IPS-18c (cell line): ENCODE results near the gene SSMEM1.
"Not testable (repeated sequence)": the region's sequence is repeated elsewhere in the genome, so short reads cannot be mapped to it uniquely, and the experiment has no call there.

Experiments used
- H3K4me3 ChIP-seq: 2 replicates; pipeline ENCODE4 v1.7.0; 2013; ENCODE audit warnings: low read depth, mild to moderate bottlenecking, low read length, moderate library complexity; ENCODE audit not compliant: insufficient read depth
- H3K9me3 ChIP-seq: one replicate; pipeline ENCODE4 v1.6.1; 2013; ENCODE audit warnings: mild to moderate bottlenecking, low read length, moderate library complexity; ENCODE audit not compliant: control insufficient read depth, insufficient read depth

SSMEM1 gene, protein sequence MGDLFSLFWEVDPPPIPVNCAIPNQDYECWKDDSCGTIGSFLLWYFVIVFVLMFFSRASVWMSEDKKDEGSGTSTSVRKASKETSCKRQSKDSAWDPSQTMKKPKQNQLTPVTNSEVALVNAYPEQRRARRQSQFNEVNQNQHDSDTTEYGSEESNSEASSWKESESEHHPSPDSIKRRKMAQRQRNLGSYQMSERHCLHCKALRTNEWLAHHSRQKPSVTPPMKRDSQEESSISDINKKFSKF

DNA sequence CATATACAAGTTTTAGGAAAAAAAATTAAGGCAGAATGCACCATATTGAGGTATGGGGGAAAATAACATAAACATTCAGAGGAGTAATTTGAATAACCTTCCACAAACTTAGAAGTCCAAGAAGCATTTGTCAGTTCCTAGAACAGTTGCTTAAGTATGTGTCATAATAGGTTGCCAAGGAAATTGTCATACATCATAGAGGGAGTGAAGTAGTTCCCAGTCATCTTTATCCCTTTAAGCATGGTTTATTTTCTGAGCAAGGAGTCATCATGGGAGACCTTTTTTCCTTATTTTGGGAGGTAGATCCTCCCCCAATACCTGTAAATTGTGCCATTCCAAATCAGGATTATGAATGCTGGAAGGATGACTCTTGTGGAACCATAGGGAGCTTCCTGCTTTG lies at the start of gene SSMEM1:
Gene SSMEM1 (plus strand): TSS at position 219 of the 400 bp plus-strand sequence. CDS start 51 bp downstream, at position 270.
- no peak within 1 kb of the TSS for H3K4me3 ChIP-seq
- no peaks in the 10 kb centered on the region for H3K9me3 ChIP-seq

DNA sequence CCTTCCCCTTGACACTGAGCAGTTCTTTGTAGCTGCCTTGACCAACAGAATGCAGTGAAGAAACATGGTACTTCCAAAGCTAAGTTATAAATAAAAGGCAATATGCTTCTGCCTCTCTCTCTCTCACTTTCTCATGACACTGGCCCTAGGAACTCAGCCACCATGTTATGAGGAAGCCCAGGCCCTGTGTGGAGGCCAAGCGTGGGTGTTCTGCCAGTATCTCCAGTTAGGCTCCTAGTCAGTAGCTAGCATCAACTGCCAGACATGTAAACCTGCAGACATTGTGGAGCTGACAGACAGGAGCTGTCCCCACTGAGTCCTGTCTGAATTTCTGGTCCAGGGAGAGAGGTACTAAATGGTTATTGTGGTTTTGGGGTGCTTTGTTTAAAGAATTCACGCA lies 47.6 kb upstream of the SSMEM1 start:
- Histone ChIP-seq H3K9me3 (no peaks in the 10 kb centered on the region), H3K4me3 (no peak overlapping the region)

DNA sequence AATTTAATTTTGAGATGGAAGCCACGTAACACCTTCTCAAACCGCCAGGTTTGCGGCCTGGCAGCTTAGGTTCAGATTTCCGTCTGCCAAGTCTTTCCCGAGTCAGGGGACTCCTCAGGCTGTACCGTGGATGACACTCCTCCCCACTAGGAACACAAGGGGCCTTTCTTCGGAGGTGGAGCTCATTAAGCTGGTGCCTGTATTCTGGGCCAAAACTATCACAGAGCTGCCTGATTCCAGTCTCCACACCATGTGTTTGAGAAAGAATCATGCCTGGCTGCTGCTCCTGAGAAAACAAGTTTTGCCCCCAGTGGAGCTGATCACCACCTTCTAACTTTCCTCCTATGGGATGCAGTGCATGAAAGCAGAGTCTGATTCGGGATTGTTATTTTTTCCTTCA lies 47.2 kb upstream of the SSMEM1 start:
- H3K9me3 ChIP-seq = no peaks in the 10 kb centered on the region
- H3K4me3 ChIP-seq = no peak overlapping the region

DNA sequence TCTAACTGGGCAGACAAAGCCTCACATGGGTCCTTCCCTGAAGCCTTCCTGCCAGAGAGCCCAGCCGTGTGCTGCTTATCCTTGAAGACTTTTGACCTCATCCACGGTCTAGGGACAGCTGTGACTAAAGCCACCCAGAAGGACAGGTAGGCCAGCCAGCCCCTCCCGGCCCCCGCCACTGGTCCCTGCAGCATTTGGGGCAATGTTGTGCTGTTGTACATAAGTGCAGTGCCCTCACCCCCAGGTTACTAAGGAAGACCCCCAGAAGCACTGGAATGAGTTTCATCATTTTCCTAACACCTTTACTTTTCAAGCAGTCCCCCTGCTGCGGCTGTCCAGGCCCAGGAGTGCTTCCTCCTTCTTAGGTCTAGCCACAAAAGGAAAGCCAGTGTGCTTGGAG lies 45.5 kb upstream of the SSMEM1 start:
- H3K9me3 ChIP-seq = no peaks in the 10 kb centered on the region
- no peak overlapping the region for H3K4me3 ChIP-seq

DNA sequence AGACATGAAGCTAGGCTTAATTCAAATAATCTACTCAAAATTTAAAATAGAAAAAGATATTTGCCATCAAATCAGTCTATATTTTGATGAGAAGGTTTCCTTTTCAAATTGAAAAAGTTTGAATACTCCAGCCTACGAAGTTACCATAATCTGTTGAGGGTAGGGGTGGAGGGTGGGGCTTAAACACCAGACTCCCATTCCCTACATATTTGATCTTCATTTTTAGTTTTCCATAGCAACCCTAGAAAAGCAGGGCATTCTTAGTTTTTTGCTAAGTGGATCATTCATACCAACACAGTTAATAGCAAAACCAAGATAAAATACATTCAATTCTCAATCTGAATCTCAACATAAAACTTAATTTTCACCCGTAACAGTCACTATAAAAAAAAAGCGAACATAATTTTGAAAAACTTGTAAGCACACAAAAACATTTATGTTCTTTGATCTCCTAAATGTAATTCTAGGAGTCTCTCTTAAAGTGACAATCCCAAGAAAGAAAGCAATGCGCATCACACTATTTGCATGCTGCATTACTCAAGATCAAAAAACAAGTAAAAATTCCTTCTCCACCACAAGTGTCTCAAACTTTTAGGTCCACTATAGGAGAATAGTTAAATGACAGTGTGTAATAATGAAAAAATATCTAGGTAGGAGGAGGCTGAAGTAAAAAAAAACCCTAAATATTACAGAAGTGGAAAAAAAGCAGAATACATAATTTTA lies 33.3 kb upstream of the SSMEM1 start:
- Histone ChIP-seq H3K9me3 (no peaks in the 10 kb centered on the region), H3K4me3 (no peak overlapping the region)

DNA sequence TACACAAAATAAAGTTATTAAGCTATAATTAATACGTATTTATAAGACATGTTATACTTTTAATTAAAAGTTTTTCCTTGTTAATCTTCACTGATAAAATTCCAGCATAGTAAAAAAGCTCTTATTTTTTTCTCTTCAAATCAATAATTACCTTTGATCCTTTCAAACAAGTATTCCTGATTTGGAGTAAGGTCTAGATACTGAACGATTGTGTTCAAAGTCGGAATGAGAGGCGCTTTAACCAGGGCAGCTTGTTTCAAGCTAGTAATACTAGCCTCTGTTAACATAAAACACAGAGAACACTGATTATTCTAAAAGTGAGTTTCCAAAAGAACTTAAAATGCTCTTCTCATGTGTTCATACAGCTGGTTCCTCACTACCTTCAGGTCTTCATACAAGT lies 29.4 kb upstream of the SSMEM1 start:
- Histone ChIP-seq H3K9me3 (no peaks in the 10 kb centered on the region), H3K4me3 (no peak overlapping the region)

DNA sequence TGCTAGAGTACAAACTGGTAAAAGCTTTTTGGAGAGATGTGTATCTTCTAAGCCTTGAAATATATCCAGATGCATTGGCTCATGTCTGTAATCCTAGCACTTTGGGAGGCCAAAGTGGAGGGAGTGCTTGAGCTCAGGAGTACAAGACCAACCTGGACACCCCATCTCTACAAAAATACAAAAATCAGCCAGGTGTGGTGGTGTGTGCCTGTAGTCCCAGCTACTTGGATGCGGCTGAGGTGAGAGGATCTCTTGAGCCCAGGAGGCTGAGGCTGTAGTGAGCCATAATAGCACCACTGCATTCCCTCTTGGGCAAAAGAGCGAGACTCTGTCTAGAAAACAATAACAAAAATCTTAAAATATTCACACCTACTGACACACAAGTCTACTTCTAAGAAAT lies 28.0 kb upstream of the SSMEM1 start:
- H3K9me3 ChIP-seq = no peaks in the 10 kb centered on the region
- H3K4me3 ChIP-seq = no peak overlapping the region

DNA sequence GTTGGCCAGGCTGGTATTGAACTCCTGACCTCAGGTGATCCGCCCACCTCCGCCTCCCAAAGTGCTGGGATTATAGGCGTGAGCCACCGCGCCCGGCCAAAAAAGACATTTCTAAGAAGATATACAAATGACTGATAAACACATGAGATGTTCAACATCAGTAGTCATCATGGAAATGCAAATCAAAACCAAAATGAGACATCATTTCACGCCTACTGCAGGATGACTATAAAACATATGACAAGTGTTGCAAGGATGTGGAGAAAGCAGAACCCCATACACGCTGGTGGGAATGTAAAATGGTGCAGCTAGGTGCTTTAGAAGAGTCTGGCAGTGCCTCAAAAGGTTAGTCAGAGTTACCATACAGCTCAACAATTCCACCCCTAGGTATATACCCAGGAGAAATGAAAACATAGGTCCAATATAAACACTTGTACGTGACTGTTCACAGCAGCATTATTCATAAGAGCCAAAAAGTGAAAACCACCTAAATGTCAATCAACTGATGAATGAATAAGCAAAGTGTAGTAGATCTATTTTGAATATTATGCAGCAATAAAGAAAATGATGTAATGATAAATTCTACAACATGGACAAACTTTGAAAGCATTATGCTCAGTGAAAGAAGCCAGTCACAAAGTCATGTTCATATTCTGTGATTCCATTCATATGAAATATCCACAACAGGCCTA lies 26.9 kb upstream of the SSMEM1 start:
- Histone ChIP-seq H3K4me3 (no peak overlapping the region), H3K9me3 (no peaks in the 10 kb centered on the region)

DNA sequence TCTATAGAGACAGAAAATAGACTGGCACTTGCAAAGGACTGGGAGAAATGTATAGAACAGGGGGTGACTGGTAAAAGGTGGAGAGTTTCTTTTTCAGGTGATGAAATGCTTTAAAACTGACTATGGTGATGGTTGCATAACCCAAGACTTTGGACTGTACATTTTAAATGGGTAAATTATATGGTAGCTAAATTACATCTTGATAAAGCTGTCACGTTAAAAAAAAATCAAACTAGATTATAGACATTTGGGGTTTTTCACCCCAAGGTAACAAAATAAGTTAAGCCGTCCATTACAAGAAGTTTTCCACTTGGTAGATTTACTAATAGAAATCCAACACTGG lies 26.4 kb upstream of the SSMEM1 start:
- Histone ChIP-seq H3K9me3 (no peaks in the 10 kb centered on the region), H3K4me3 (no peak overlapping the region)

DNA sequence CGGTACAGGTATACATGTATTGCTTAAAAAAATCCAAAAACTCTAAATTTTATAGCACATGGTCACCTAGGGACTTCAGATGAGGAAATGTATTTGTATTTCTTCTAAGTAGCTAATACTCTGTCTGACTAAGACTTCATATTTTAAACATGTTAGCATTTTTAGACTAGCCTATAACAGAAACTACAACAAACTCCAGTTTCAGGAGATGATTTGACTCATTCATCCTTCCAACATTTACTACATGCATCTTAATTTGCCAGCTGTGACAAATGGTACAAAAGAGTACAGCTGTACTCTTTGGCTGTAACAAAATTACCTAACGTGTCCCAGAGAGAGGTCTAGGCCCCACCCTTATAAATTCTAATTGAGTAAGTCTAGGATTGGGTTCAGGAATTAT lies 24.7 kb upstream of the SSMEM1 start:
- Histone ChIP-seq H3K9me3 (no peaks in the 10 kb centered on the region), H3K4me3 (no peak overlapping the region)

DNA sequence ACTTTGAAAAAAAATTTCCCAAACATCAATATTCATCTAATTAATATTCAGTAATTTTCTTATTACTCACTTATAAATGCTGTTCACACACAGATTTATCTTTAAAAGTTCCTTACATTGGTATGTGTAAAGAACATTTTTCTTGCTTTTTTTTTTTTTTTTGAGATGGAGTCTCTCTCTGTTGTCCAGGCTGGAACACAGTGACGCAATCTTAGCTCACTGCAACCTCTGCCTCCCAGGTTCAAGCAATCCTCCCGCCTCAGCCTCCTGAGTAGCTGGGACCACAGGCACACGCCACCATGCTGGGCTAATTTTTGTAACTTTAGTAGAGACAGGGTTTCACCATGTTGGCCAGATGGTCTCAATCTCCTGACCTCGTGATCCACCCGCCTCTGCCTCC lies 23.3 kb upstream of the SSMEM1 start:
- not testable (repeated sequence) for H3K9me3 ChIP-seq, H3K4me3 ChIP-seq

DNA sequence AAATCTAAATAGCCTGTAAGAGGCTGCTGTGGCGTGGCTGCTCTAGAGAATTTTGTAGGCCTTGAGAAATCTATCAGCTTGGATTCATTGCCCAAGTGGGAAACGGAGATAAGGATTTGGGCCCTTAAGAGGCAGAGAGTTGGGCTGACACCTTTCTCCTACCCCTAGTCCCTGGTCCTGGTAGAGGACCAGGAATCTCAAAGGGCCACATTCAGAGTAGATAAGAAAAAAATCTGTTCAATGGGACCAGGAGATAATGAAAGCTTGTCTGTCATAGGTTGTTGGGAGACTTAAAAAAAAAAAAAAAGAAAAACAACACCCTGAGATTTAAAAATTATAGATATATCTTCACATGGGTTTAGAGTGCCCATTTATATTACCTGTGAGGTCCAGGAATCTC lies 20.3 kb upstream of the SSMEM1 start:
- Histone ChIP-seq H3K4me3 (no peak overlapping the region), H3K9me3 (no peaks in the 10 kb centered on the region)

DNA sequence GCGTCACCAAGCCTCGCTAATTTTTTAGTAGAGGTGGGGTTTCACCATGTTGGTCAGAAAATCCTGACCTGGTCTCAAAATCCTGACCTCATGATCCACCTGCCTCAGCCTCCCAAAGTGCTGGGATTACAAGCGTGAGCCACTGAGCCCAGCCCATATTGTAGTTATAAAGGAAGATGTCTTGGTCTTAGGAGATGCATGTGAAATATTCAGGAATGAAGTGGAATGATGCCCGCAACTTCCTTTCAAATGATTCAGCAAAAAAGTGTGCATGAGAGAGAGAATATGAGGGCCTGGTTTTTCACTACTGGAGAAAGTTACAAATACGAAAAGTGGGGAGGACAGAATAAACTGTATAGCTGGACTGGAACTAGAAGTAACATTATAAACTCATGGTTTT lies 18.3 kb upstream of the SSMEM1 start:
- Histone ChIP-seq H3K9me3 (no peaks in the 10 kb centered on the region), H3K4me3 (no peak overlapping the region)

DNA sequence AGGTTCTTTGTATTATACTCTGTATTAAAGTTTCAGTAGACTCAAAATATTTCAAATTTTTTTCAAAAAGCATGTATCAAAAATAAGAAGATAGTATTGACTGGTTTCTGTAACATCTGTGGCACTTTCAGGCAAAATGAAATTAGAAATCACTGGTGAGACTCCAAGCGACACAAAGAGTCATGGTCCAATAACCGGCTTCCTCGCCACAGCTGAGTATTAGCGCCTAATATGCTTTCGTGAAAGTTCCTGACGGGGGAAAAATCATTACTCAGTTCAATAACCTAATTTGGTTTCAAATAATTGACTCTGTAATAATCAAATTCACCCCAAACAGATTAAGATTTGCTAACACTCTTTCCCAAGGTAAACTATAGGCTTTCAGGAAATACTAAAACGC lies 15.9 kb upstream of the SSMEM1 start:
- no peak overlapping the region for H3K4me3 ChIP-seq

DNA sequence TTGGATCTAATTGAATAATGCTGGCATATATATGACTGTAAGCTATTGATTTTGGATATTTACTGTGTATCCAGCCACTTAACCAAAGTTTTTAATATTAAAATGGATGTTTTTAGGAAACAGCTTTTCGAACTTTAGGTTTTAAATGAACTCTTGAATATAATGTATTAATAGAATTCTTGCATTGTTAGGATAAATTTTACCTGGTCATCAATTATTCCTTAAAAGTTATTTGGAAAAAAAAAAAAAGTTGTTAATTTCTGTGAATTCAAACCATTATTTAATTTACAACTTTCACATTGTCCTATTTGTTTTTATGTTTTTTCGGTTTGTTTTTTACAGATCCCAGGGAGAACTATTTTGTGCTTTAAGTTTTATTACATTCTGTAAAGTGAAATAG lies 12.3 kb upstream of the SSMEM1 start:
- H3K4me3 ChIP-seq = no peak overlapping the region
- no peaks in the 10 kb centered on the region for H3K9me3 ChIP-seq

More for the DNA sequence above, 15.9 kb upstream of the SSMEM1 start:
- no peaks in the 10 kb centered on the region for H3K9me3 ChIP-seq

DNA sequence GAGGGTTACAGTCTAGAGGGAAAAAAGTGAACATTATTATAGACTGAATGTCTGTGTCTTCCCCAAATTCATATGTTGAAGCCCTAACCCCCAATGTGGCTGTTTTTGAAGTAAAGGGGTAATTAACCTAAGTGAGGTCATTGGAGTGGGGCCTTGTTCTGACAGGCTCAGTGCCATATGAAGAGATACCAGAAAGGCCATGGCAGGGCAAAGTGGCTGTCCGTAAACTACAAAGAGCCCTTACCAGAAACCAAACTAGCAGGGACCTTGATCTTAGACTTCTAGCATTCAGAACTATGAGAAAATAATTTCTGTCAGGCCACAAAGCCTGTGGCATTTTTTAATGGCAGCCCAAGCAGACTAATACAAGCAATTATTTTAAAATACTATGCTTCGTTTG lies 11.2 kb upstream of the SSMEM1 start:
- H3K9me3 ChIP-seq = no peaks in the 10 kb centered on the region
- H3K4me3 ChIP-seq = no peak overlapping the region

DNA sequence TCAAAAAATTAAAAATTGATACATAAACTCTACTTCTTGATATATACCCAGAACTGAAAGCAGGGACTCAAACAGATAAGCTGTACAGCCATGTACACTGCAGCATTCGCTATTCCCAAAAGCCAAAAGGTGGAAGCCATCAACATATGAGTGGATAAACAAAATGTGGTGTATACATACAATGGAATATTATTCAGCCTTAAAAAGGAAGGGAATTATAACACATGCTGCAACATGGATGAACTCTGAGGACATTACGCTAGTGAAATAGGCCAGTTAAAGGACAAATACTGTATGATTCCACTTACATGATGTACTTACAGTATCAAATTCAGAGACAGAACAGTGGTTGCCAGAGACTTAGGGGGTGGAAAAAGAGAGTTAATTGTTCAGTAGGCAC lies 10.6 kb upstream of the SSMEM1 start:
- H3K9me3 ChIP-seq = no peaks in the 10 kb centered on the region
- no peak overlapping the region for H3K4me3 ChIP-seq

DNA sequence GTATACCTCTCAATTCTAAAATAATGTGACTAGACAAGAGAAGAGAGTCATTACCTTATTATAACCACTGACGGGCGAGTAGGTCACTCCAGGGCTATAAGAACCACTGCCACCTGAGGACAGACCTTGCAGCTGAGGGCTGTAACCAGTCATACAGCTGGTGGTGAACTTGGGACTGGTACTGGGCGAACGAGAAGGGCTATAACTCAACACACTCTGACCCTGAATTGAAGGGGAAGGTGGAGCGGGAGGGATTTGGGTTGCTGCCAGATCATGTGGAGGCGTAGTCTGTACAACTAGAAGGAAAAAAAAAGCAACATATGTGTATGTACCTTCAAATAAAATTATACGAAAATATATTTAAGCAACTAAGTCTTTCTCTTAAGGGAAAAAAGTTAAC lies 5.9 kb upstream of the SSMEM1 start:
- Histone ChIP-seq H3K9me3 (no peaks in the 10 kb centered on the region), H3K4me3 (no peak overlapping the region)
